Fibroblast of mammary gland (primary cell): ENCODE data around the gene AKAP12.

Experiments used
- DNase-seq: peaks from one replicate; pipeline ENCODE4 v3.0.0-alpha.2; 2010; ENCODE audit warnings: low read depth
- H3K4me3 ChIP-seq: 2 replicates; pipeline ENCODE4 v1.5.1; 2011; ENCODE audit warnings: low read depth, mild to moderate bottlenecking, low read length, moderate library complexity; ENCODE audit not compliant: control insufficient read depth
- CTCF ChIP-seq: conservative IDR thresholded peaks from 2 replicates; pipeline ENCODE4 v1.5.1; 2011; ENCODE audit warnings: low read depth, low read length, inconsistent platforms; ENCODE audit not compliant: control insufficient read depth, insufficient read depth

The AKAP12 gene

GRCh38 chr6:151400473-151400872 lies 160.7 kb downstream of the AKAP12 start:
- peak; percentile 71 for DNase-seq
- TF ChIP-seq CTCF: no peak

GRCh38 chr6:151402228-151402627 lies 162.5 kb downstream of the AKAP12 start:
- no peak for DNase-seq
- H3K4me3 ChIP-seq: no peak overlapping the region
- no peak for TF ChIP-seq CTCF

More at GRCh38 chr6:151400473-151400872, 160.7 kb downstream of the AKAP12 start:
- H3K4me3 ChIP-seq: no peak overlapping the region

GRCh38 chr6:151403919-151404308 lies 164.1 kb downstream of the AKAP12 start:
- DNase-seq: no peak
- TF ChIP-seq CTCF: no peak
- H3K4me3 ChIP-seq: no peak overlapping the region
